ENCODE measurements around the gene LEF1. TPM values are rescaled to one million over a fixed set of nuclear protein-coding genes. Genes with fewer than 3 reads are reported as not detected.

The LEF1 gene
- total RNA-seq, 1 donor from 2014 or later, result 0.20 TPM

- no peak for DNase-seq (ENCODE audit: low read depth in 2 of 2)
Measured at GRCh38 chr4:108149588-108150380, 18.9 kb downstream of the LEF1 start.

GRCh38 chr4:108148316-108148715 lies 20.4 kb downstream of the LEF1 start:
- DNase-seq (ENCODE audit: low read depth in 2 of 2), result no peak

GRCh38 chr4:108146819-108147218 lies 21.9 kb downstream of the LEF1 start:
- no peak for DNase-seq (ENCODE audit: low read depth in 2 of 2)

- DNase-seq (ENCODE audit: low read depth in 2 of 2), result no peak
Measured at GRCh38 chr4:108146336-108146735, 22.4 kb downstream of the LEF1 start.

GRCh38 chr4:108144451-108144850 lies 24.3 kb downstream of the LEF1 start:
- DNase-seq (ENCODE audit: low read depth in 2 of 2), result no peak

- no peak for DNase-seq (ENCODE audit: low read depth in 2 of 2)
Measured at GRCh38 chr4:108143515-108143914, 25.2 kb downstream of the LEF1 start.

GRCh38 chr4:108142870-108143269 lies 25.9 kb downstream of the LEF1 start:
- DNase-seq (ENCODE audit: low read depth in 2 of 2), result no peak

- no peak for DNase-seq (ENCODE audit: low read depth in 2 of 2)
Measured at GRCh38 chr4:108141213-108141950, 27.4 kb downstream of the LEF1 start.

GRCh38 chr4:108140328-108140727 lies 28.4 kb downstream of the LEF1 start:
- DNase-seq (ENCODE audit: low read depth in 2 of 2), result no peak

GRCh38 chr4:108139089-108139488 lies 29.6 kb downstream of the LEF1 start:
- DNase-seq (ENCODE audit: low read depth in 2 of 2), result no peak

GRCh38 chr4:108135549-108136209 lies 33.1 kb downstream of the LEF1 start:
- no peak for DNase-seq (ENCODE audit: low read depth in 2 of 2)

GRCh38 chr4:108130955-108131354 lies 37.8 kb downstream of the LEF1 start:
- DNase-seq (ENCODE audit: low read depth in 2 of 2), result peak; percentile 8

GRCh38 chr4:108129196-108129595 lies 39.5 kb downstream of the LEF1 start:
- DNase-seq (ENCODE audit: low read depth in 2 of 2), result no peak

- DNase-seq (ENCODE audit: low read depth in 2 of 2), result no peak
Measured at GRCh38 chr4:108126806-108127205, 41.9 kb downstream of the LEF1 start.

- DNase-seq (ENCODE audit: low read depth in 2 of 2), result no peak
Measured at GRCh38 chr4:108120789-108121188, 47.9 kb downstream of the LEF1 start.

GRCh38 chr4:108119199-108119800 lies 49.4 kb downstream of the LEF1 start:
- DNase-seq (ENCODE audit: low read depth in 2 of 2), result no peak

- no peak for DNase-seq (ENCODE audit: low read depth in 2 of 2)
Measured at GRCh38 chr4:108118505-108118904, 50.2 kb downstream of the LEF1 start.

GRCh38 chr4:108117418-108118182 lies 51.1 kb downstream of the LEF1 start:
- no peak for DNase-seq (ENCODE audit: low read depth in 2 of 2)

GRCh38 chr4:108116423-108117168 lies 52.1 kb downstream of the LEF1 start:
- DNase-seq (ENCODE audit: low read depth in 2 of 2), result no peak

- no peak for DNase-seq (ENCODE audit: low read depth in 2 of 2)
Measured at GRCh38 chr4:108115168-108115526, 53.6 kb downstream of the LEF1 start.

GRCh38 chr4:108114503-108114902 lies 54.2 kb downstream of the LEF1 start:
- DNase-seq (ENCODE audit: low read depth in 2 of 2), result no peak

Data from lung microvascular endothelial cell (primary cell).